IMR-90 (cell line): ENCODE results near the gene BAD. TPM values are rescaled to one million over a fixed set of nuclear protein-coding genes. Genes with fewer than 3 reads are reported as not detected.

Experiments
- ATAC-seq: fragments of 200-7000 bp; cut with Tn5 transposase; 2 replicates; pipeline ENCODE4 v1.9.1; 2020; ENCODE audit warnings: low read depth, mild to moderate bottlenecking, moderate library complexity
- BruUV-seq: library from RNA; stranded (reverse); fragments of 400-500 nt; replicated peaks from 2 replicates; lab custom pipeline; 2021; lab: Mats Ljungman, UMichigan
- CTCF ChIA-PET: fragments of 300-600 bp; formaldehyde crosslinking; extraction: SDS; loops from one replicate; lab custom pipeline; 2021; ENCODE audit warnings: antibody characterized with exemption; lab: Yijun Ruan, JAX
- POLR2A ChIA-PET: fragments of 300-600 bp; sonication (Branson Sonifier 250); formaldehyde crosslinking; loops from one replicate; lab custom pipeline; 2022; ENCODE audit warnings: antibody characterized with exemption; ENCODE audit not compliant: unreplicated experiment; lab: Charles Lee
- DNase-seq: peaks from one replicate; pipeline ENCODE4 v3.0.0; 2013
- H2AFZ ChIP-seq: replicated peaks from 2 replicates; pipeline ENCODE3; 2013; ENCODE audit warnings: low read length, mild to moderate bottlenecking; ENCODE audit not compliant: poor library complexity
- H2AK5ac ChIP-seq: 2 replicates; pipeline ENCODE4 v1.6.1; 2013; ENCODE audit warnings: low read depth, low read length, inconsistent platforms
- H2AK9ac ChIP-seq: replicated peaks from 2 replicates; pipeline ENCODE3; 2013; ENCODE audit warnings: mild to moderate bottlenecking, low read depth, low read length, moderate library complexity; ENCODE audit not compliant: poor library complexity
- H2BK120ac ChIP-seq: 2 replicates; pipeline ENCODE4 v1.6.1; 2013; ENCODE audit warnings: low read depth, low read length, inconsistent platforms
- H2BK15ac ChIP-seq: 3 replicates; pipeline ENCODE4 v1.6.1; 2013; ENCODE audit warnings: low read depth, low read length, inconsistent platforms
- H2BK20ac ChIP-seq: 2 replicates; pipeline ENCODE4 v1.6.1; 2013; ENCODE audit warnings: low read depth, mild to moderate bottlenecking, inconsistent platforms, low read length, moderate library complexity
- H2BK5ac ChIP-seq: 2 replicates; pipeline ENCODE4 v1.6.1; 2013; ENCODE audit warnings: mild to moderate bottlenecking, low read depth, low read length, inconsistent platforms; ENCODE audit not compliant: poor library complexity, severe bottlenecking
- H3K14ac ChIP-seq: replicated peaks from 2 replicates; pipeline ENCODE4 v1.6.1; 2013; ENCODE audit warnings: low read depth, low read length, inconsistent platforms
- H3K18ac ChIP-seq: 2 replicates; pipeline ENCODE4 v1.6.1; 2013; ENCODE audit warnings: low read depth, low read length, control low read depth
- H3K23ac ChIP-seq: 2 replicates; pipeline ENCODE4 v1.6.1; 2013; ENCODE audit warnings: low read depth, low read length, inconsistent platforms
- H3K27ac ChIP-seq: 2 replicates; pipeline ENCODE4 v1.5.1; 2013; ENCODE audit warnings: mild to moderate bottlenecking, control low read depth, low read length; ENCODE audit not compliant: insufficient read depth
- H3K27me3 ChIP-seq: 2 replicates; pipeline ENCODE4 v1.6.1; 2013; ENCODE audit warnings: low read length; ENCODE audit not compliant: control insufficient read depth, insufficient read depth
- H3K36me3 ChIP-seq: 2 replicates; pipeline ENCODE4 v1.6.1; 2013; ENCODE audit warnings: low read length, mixed read lengths; ENCODE audit not compliant: control insufficient read depth, insufficient read depth
- H3K4ac ChIP-seq: 2 replicates; pipeline ENCODE4 v1.6.1; 2013; ENCODE audit warnings: low read depth, low read length, inconsistent platforms
- H3K4me1 ChIP-seq: 2 replicates; pipeline ENCODE4 v1.6.1; 2013; ENCODE audit warnings: low read length, mixed read lengths; ENCODE audit not compliant: control insufficient read depth, insufficient read depth
- H3K4me2 ChIP-seq: 2 replicates; pipeline ENCODE4 v1.6.1; 2013; ENCODE audit warnings: low read depth, mild to moderate bottlenecking, control low read depth, low read length, moderate library complexity
- H3K4me3 ChIP-seq: 2 replicates; pipeline ENCODE4 v1.5.1; 2013; ENCODE audit warnings: low read depth, mild to moderate bottlenecking, control low read depth, low read length, moderate library complexity; ENCODE audit not compliant: insufficient read depth
- H3K56ac ChIP-seq: 2 replicates; pipeline ENCODE4 v1.6.1; 2013; ENCODE audit warnings: low read length, inconsistent platforms; ENCODE audit not compliant: insufficient read depth; ENCODE audit errors: extremely low read depth
- H3K79me1 ChIP-seq, 2 experiments: 2 replicates each; pipeline ENCODE4 v1.6.1; 2013; ENCODE audit warnings: low read length in 2 of 2, inconsistent platforms in 1 of 2, low read depth in 1 of 2
- H3K9ac ChIP-seq: 2 replicates; pipeline ENCODE4 v1.6.1; 2013; ENCODE audit warnings: low read depth, low read length, control low read depth
- H3K9me1 ChIP-seq: 2 replicates; pipeline ENCODE4 v1.6.1; 2013; ENCODE audit warnings: low read length, inconsistent platforms; ENCODE audit not compliant: insufficient read depth
- H3K9me3 ChIP-seq: 2 replicates; pipeline ENCODE4 v1.6.1; 2013; ENCODE audit warnings: low read length; ENCODE audit not compliant: control insufficient read depth, insufficient read depth
- H4K20me1 ChIP-seq: 2 replicates; pipeline ENCODE4 v1.6.1; 2013; ENCODE audit warnings: low read length, inconsistent platforms; ENCODE audit not compliant: insufficient read depth
- H4K5ac ChIP-seq: 2 replicates; pipeline ENCODE4 v1.6.1; 2013; ENCODE audit warnings: mild to moderate bottlenecking, low read depth, low read length, control low read depth
- H4K8ac ChIP-seq, 2 experiments: 2 replicates each; pipeline ENCODE4 v1.6.1; 2013; ENCODE audit warnings: low read depth in 2 of 2, low read length in 2 of 2, control low read depth in 1 of 2, inconsistent platforms in 1 of 2
- H4K91ac ChIP-seq: 2 replicates; pipeline ENCODE4 v1.6.1; 2013; ENCODE audit warnings: low read depth, low read length, inconsistent platforms; ENCODE audit not compliant: insufficient read depth
- BHLHE40 ChIP-seq: fragments of 150-350 bp; IDR thresholded peaks from 2 replicates; pipeline ENCODE4 v1.6.1; 2016; ENCODE audit warnings: mild to moderate bottlenecking, low read depth, low read length
- CEBPB ChIP-seq: IDR thresholded peaks from 2 replicates; pipeline ENCODE4 v1.6.1; 2012; ENCODE audit warnings: low read depth, low read length, improper control_type of control experiment
- CHD1 ChIP-seq: IDR thresholded peaks from 2 replicates; pipeline ENCODE4 v1.6.1; 2012; ENCODE audit warnings: low read depth, low read length, improper control_type of control experiment
- CTCF ChIP-seq: conservative IDR thresholded peaks from 2 replicates; pipeline ENCODE4 v1.5.1; 2012; ENCODE audit warnings: mild to moderate bottlenecking, low read depth, low read length, improper control_type of control experiment
- MAZ ChIP-seq: IDR thresholded peaks from 2 replicates; pipeline ENCODE4 v1.6.1; 2012; ENCODE audit warnings: low read depth, mild to moderate bottlenecking, low read length, improper control_type of control experiment, moderate library complexity, borderline replicate concordance
- NFE2L2 ChIP-seq: fragments of 150-350 bp; IDR thresholded peaks from 2 replicates; pipeline ENCODE4 v1.6.1; 2016; ENCODE audit warnings: low read depth, mild to moderate bottlenecking, low read length
- POLR2A ChIP-seq: IDR thresholded peaks from 2 replicates; pipeline ENCODE4 v1.6.1; 2012; ENCODE audit warnings: mild to moderate bottlenecking, low read depth, low read length
- RCOR1 ChIP-seq: IDR thresholded peaks from 2 replicates; pipeline ENCODE4 v1.6.1; 2012; ENCODE audit warnings: mild to moderate bottlenecking, low read length, improper control_type of control experiment; ENCODE audit not compliant: insufficient replicate concordance
- SMC3 ChIP-seq: fragments of 150-350 bp; IDR thresholded peaks from 2 replicates; pipeline ENCODE4 v1.6.1; 2016; ENCODE audit warnings: low read depth, mild to moderate bottlenecking, antibody characterized with exemption, low read length, moderate library complexity
- USF2 ChIP-seq: fragments of 150-350 bp; IDR thresholded peaks from 2 replicates; pipeline ENCODE4 v1.6.1; 2017; ENCODE audit warnings: mild to moderate bottlenecking, antibody characterized with exemption, low read length, low read depth
- WGBS, 2 experiments: methylation state at CpG; one replicate each; pipeline versions ENCODE4 v1.1.5 to v1.1.7; 2013; ENCODE audit warnings: missing lambda C conversion rate in 2 of 2; ENCODE audit not compliant: insufficient read length in 1 of 2; ENCODE audit errors: extremely low coverage in 2 of 2; 5-methylcytosine and 5-hydroxymethylcytosine counted together
- dilution Hi-C: fragments of 300-500 bp; cut with HindIII; formaldehyde crosslinking; loops from one replicate; pipeline ENCODE4 v1.14.3; 2018; ENCODE audit warnings: low sequenced_read_pairs; ENCODE audit not compliant: unreplicated experiment
- in situ Hi-C: fragments of 300-500 bp; cut with MboI; formaldehyde crosslinking; loops from 3 replicates; pipeline ENCODE4 v1.14.3; 2019; ENCODE audit warnings: low sequenced_read_pairs, inconsistent platforms, mixed read lengths
- intact Hi-C: fragments of 100-400 bp; cut with micrococcal nuclease; formaldehyde crosslinking; loops from 2 replicates; pipeline ENCODE4 v1.10.0; 2022
- polyA plus RNA-seq, 3 experiments: library from polyadenylated mRNA; depleted of rRNA; stranded (reverse); fragments of >200 nt; gene quantifications; 2 replicates each; pipeline ENCODE4 v1.2.3, GENCODE V29; 2012; ENCODE audit warnings: low replicate concordance in 1 of 3
- total RNA-seq: library from RNA; depleted of rRNA; stranded (reverse); fragments of >200 nt; gene quantifications from 2 replicates; pipeline ENCODE4 v1.2.3, GENCODE V29; 2012
- TF ChIP-seq, protein P1 (sequence below): fragments of 150-350 bp; IDR thresholded peaks from 2 replicates; pipeline ENCODE4 v1.6.1; 2016; ENCODE audit warnings: low read depth, mild to moderate bottlenecking, low read length, moderate library complexity, borderline replicate concordance

Gene BAD
- total and polyA plus RNA-seq, 2 of the 4 experiments (the other 2 are of a cell fraction): 30.3 to 68.0 TPM

DNA sequence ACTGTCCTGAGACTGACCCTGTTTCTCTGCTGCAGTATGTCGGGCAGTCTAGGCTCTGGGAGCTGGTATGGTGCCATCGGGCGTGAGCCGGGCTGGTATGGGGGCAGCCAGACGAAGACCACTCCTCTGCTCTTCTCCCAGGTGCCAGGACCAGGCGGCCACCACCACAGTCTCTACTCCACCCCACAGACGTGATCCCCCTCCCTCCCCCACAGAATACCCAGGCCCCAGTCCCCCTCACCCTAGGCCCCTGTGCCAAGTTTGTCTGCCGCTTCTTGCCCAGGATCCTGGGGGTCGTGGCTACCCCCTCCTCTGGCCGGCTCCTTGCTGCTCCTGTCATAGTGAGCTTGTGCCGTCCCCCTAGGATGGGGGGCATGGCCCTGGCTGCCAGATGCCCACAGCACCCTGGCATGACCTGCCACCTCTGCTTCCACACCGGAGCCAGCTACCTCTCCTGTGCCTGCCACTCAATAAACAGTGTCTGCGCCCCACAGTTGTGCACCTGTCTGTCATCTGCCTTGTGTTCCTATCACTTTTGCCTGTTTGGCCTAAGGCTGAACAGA lies 4.6 kb upstream of the BAD start:
- no peaks in the 10 kb centered on the region for H3K36me3 ChIP-seq
- no peak overlapping the region for H4K91ac ChIP-seq
- no peak overlapping the region for H4K8ac ChIP-seq
- H2BK5ac ChIP-seq: no peak overlapping the region
- no peak overlapping the region for H2AFZ ChIP-seq
- no peak overlapping the region for H3K4me2 ChIP-seq
- TF ChIP-seq NFE2L2 (no peak), CTCF (no peak), RCOR1 (no peak), CEBPB (no peak), BHLHE40 (no peak), MAZ (no peak), POLR2A (no peak), SMC3 (no peak), USF2 (no peak), CHD1 (no peak)
- TF ChIP-seq, protein P1, sequence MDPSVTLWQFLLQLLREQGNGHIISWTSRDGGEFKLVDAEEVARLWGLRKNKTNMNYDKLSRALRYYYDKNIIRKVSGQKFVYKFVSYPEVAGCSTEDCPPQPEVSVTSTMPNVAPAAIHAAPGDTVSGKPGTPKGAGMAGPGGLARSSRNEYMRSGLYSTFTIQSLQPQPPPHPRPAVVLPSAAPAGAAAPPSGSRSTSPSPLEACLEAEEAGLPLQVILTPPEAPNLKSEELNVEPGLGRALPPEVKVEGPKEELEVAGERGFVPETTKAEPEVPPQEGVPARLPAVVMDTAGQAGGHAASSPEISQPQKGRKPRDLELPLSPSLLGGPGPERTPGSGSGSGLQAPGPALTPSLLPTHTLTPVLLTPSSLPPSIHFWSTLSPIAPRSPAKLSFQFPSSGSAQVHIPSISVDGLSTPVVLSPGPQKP: no peak
- ATAC-seq (no peak), DNase-seq (no peak)
- H3K4me1 ChIP-seq: peaks cover 7% of the 10 kb centered on the region
- H2BK20ac ChIP-seq: no peak overlapping the region
- no peaks in the 10 kb centered on the region for H3K9me3 ChIP-seq
- H2AK5ac ChIP-seq: no peak overlapping the region
- H3K27me3 ChIP-seq: peaks cover 41% of the 10 kb centered on the region
- peaks cover 6 to 17% of the 10 kb centered on the region in 2 experiments; a peak in 3 of 4 replicates for H3K79me1 ChIP-seq
- in situ Hi-C loops: no loop called here
- H3K9me1 ChIP-seq: no peaks in the 10 kb centered on the region; the same call in 1 of the 2 replicates
- no peak overlapping the region for H3K14ac ChIP-seq
- H3K4ac ChIP-seq: no peak overlapping the region
- H3K56ac ChIP-seq: no peak overlapping the region
- H2AK9ac ChIP-seq: no peak overlapping the region
- no peak overlapping the region for H2BK120ac ChIP-seq
- BruUV-seq: no TSS peak
- ChIA-PET CTCF (no interaction called here), POLR2A (no interaction called here)
- H4K5ac ChIP-seq: no peak overlapping the region
- no peak overlapping the region for H3K23ac ChIP-seq
- intact Hi-C loops: no loop called here
- H3K9ac ChIP-seq: no peak overlapping the region
- H4K20me1 ChIP-seq: peaks cover 5% of the 10 kb centered on the region; the same call in 1 of the 2 replicates
- H3K4me3 ChIP-seq: no peak overlapping the region
- H3K27ac ChIP-seq: no peak overlapping the region
- dilution Hi-C loops: no loop called here
- WGBS, 2 experiments: 80% methylated on average over 7 of the region's 13 CpGs; no CpG with 5 or more reads in 1 of the 2 experiments
- no peak overlapping the region for H2BK15ac ChIP-seq
- H3K18ac ChIP-seq: no peak overlapping the region
